ENCODE data around the gene CENPP. TPM values are rescaled to one million over a fixed set of nuclear protein-coding genes. Genes with fewer than 3 reads are reported as not detected.

The CENPP gene
- total RNA-seq, 2 experiments from 2014 or later, result 21.5 to 23.8 TPM

- ChIA-PET CTCF (no interaction called here), POLR2A (no interaction called here)
These were observed 314.1 kb downstream of the CENPP start for GRCh38 chr9:92639791-92640271.

GRCh38 chr9:92640398-92641091 is 314.8 kb downstream of the CENPP start:
- POLR2A ChIA-PET, result no interaction called here
- CTCF ChIA-PET, result no interaction called here

DNA sequence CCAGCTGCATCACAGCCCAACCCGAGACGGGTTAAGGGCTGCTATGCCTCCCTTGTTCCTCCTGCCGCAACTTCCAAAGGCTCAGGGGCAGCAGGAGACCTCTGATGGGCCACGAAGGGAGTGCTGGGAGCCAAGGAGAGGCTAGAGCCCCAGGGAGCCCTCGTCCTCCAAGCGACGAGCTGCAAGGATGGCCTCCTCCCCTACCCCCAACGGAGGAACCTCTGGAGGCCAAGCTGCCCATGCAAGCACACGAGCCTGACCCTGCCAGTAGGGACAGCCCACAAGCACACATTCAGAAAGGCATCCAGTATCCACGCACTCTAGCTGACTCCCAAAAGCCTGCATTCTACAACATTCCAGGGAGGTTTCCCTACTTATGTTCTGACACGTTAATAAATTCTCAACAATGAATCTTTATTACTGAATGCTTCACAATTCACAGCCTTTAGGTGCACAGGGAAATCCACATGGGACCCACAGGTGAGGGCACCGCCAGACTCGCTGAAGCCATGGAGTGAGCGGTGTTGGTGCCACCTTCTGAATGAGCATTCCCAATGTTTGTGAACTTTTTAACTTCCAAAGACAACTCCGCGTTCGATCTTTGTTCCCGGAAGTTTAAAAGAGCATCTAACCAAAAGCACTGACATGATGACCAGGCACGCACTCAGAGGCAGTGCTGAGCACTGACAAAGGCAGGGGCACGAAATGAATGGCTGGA is 315.5 kb downstream of the CENPP start:
- POLR2A ChIA-PET, result no interaction called here
- CTCF ChIA-PET, result no interaction called here

- CTCF ChIA-PET, result no interaction called here
- POLR2A ChIA-PET, result no interaction called here
These were observed 316.3 kb downstream of the CENPP start for GRCh38 chr9:92642041-92642451.

DNA sequence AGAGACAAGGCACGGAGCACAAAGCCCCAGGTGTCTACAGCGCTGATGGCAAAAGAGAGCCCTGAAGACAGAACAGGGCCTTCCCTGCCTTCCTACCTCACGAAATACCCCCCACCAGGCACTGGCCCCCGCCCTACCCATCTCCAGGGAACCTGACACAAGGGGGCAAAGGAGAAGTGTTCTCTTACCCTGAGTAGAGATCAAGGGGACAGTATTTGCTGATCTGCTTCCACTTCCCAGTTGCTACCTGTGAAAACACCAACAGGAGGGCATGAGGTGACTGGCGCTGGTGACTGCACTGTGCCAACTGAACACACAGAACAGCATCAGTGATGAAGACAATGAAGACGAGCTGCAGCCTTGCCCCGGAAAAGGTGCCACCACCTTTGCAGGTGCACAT is 316.8 kb downstream of the CENPP start:
- CTCF ChIA-PET, result no interaction called here
- POLR2A ChIA-PET, result no interaction called here

DNA sequence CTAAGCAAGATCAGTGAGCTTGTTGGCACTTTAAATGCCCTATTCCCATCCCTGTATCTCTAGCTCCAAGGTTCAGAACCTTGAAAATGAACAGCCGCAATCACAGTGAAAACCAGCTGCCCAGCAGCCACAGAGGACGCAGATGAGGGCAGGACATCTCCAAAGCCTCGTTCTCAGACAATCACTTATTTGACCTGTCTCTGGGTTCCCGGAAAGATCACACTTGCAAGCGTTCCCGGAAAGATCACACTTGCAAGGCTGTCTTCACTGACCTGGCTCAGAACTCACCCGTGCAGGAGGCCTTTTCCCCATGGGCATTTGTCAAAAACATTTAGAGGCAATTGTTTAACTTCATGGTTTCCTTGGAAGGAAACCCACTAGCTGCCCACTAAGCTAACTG is 318.5 kb downstream of the CENPP start:
- CTCF ChIA-PET, result interaction anchor here (1.7 kb wide), 1 partner anchor 10 kb away, joined by 5 read pairs; no protein-coding TSS in a partner anchor
- POLR2A ChIA-PET, result no interaction called here

GRCh38 chr9:92645041-92645440 is 319.3 kb downstream of the CENPP start:
- ChIA-PET CTCF (no interaction called here), POLR2A (no interaction called here)

- ChIA-PET CTCF (no interaction called here), POLR2A (no interaction called here)
These were observed 322.1 kb downstream of the CENPP start for GRCh38 chr9:92647671-92648473.

- ChIA-PET CTCF (no interaction called here), POLR2A (no interaction called here)
These were observed 322.8 kb downstream of the CENPP start for GRCh38 chr9:92648474-92648971.

- CTCF ChIA-PET, result no interaction called here
- POLR2A ChIA-PET, result no interaction called here
These were observed 323.3 kb downstream of the CENPP start for GRCh38 chr9:92649007-92649406.

DNA sequence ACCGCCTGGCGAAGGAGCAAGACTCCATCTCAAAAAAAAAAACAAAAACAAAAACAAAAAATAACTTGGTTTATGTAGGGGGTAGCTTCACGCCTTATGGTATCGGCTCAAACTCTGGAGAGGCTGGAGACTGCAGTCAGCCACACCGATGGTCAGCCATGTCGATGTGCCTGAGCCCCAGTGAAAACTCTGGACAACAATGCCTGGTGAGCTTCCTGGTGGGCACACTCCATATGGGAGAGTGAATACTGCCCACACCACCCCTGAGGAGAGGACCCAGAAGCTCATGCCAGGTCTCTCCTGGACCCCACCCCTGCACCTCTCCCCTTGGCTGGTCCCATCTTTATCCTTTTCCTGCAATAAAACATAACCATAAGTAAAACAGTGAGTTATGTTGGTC is 324.5 kb downstream of the CENPP start:
- ChIA-PET POLR2A (no interaction called here), CTCF (no interaction called here)

DNA sequence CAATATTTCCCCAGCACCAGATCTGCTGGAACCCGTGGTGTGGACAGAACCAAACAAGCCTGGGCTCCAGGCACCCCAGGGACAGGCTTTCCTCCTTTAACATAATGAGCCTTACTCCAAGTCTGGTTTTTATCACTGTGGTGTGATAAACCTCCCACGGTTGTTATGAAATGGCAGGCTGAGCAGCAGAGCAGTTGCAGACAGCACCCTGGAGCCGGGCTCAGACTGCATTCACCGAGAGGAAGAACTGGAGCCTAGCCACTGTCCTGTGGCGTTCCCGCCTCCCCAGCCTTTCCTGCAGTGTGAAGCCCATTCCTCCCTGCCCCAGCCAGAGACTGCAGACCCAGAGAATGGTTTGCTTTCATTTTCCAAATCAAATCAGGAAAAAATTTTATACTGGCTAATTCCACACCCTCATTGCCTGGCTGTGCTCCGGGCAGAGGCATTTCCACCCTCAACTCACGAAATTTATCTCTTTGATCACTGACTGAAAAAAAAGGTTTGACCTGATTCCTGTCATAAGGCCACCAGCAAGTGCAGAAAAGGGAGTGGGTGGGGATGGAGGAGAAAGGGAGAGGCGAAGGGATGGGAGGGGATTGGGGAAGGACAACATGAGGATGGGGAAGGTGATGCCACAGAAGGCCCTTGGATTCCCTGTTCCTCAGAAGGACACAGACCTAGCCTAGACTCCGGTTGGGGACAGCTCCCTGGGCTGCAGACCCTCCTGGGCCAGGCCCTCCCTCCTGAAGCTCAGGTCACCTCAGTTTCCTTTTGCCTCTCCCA is 325.3 kb downstream of the CENPP start:
- ChIA-PET POLR2A (no interaction called here), CTCF (no interaction called here)

GRCh38 chr9:92652461-92652860 is 326.7 kb downstream of the CENPP start:
- ChIA-PET POLR2A (no interaction called here), CTCF (no interaction called here)

DNA sequence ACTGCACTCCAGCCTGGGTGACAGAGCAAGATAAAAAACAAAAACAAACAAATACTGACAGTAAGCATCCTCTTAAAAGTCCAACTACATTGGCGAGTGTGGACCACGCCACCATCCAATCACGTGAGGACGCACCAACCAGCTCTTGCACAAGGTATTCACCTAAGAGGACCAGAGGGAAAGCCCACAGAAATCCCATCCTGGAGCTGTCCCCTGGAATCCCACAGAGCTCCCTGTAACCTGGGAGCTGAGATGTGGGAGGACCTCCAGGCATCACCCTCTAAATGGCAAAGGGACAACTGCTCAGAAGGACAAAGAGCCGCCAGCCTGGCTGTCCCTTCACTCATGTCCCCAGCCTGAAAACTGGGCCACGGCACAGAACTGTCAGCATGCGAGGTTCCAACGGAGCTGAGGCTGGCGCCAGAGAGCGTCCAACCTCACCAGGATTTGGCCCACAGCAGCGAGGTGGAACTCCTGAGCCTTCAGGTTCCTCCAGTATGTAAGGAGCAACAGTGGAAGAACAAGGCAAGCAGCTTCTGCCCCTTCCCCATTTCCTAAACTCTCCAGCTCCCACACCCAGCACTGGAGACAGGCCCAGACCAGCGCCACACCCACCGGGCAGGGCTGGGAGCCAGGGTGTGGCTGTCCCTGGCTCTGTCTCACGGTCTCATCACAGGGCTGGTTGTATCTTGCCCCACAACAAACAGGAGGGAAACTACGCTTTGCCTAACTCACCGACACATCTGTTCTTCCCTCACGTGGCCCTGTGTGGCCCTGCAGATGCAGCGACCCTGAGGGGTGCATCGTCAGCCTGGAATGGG is 328.9 kb downstream of the CENPP start:
- POLR2A ChIA-PET, result no interaction called here
- CTCF ChIA-PET, result interaction anchor here (1.5 kb wide), 1 partner anchor 16 kb away, joined by 4 read pairs; no protein-coding TSS in a partner anchor

- ChIA-PET CTCF (interaction anchor here (1.5 kb wide), 1 partner anchor 15 kb away, joined by 4 read pairs; no protein-coding TSS in a partner anchor), POLR2A (no interaction called here)
These were observed 329.6 kb downstream of the CENPP start for GRCh38 chr9:92655366-92655765.

- POLR2A ChIA-PET, result interaction anchor here (0.7 kb wide), 1 partner anchor 43 kb away, joined by 3 read pairs; no protein-coding TSS in a partner anchor
- CTCF ChIA-PET, result no interaction called here
These were observed 330.3 kb downstream of the CENPP start for GRCh38 chr9:92655896-92656536.

- POLR2A ChIA-PET, result no interaction called here
- CTCF ChIA-PET, result no interaction called here
These were observed 330.8 kb downstream of the CENPP start for GRCh38 chr9:92656537-92656925.

DNA sequence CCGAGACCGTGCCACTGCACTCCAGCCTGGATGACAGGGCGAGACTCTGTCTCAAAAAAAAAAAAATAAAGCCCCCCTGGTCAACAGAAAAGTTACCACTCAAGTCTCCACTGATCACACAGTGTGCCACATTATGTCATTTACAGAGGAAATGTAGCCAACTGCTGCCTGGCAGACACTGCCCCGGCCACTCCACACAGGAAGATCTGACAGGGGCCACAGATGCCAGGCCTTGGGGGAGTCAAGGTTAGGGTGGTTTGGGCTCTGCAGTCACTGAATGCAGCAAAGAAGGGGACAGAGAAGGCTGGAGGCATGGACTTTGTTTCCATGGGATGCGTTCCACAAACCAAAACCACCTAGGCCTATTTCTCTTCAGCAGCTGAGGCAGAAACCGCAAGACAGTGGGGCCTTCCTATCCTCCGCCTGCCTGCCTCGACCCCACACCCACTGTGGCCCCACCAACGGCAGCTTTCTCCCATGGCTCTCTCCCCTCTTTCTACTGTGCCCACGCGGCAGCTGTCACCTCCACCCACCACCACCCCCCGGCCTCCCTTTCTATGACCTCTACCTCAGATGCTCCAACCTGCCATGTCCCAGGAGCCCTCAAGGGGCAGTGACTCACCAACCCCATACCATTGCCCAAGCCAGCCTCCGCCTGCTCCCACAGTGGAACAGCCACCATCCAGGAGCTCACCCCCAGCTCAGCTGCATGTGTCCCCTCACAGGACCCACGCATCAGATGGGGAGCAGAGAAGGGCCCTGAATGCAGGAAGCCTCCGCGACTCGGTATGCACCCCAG is 331.7 kb downstream of the CENPP start:
- ChIA-PET POLR2A (interaction anchor here (0.6 kb wide), 1 partner anchor 101 kb away, joined by 4 read pairs; no protein-coding TSS in a partner anchor), CTCF (no interaction called here)
